Aorta (tissue), 5 donors: ENCODE data around the gene KCNMA1. TPM values are rescaled to one million over a fixed set of nuclear protein-coding genes. Genes with fewer than 3 reads are reported as not detected.
A peak's percentile ranks its signal among the peaks of the same experiment; 100 is the strongest.

Experiments
- ATAC-seq: fragments of 200-7000 bp; cut with Tn5 transposase; one replicate; pipeline ENCODE4 v1.9.1; 2022; ENCODE audit warnings: moderate library complexity; ENCODE audit not compliant: low FRiP score
- DNase-seq, 2 donors: peaks; one replicate each; pipeline ENCODE4 v3.0.0-alpha.2; 2020
- H3K27ac ChIP-seq, 2 donors: one replicate each; pipeline ENCODE4 v1.5.1; 2013; ENCODE audit warnings: low read length in 2 of 2, mild to moderate bottlenecking in 2 of 2, moderate library complexity in 2 of 2, control low read depth in 1 of 2, inconsistent platforms in 1 of 2, low read depth in 1 of 2
- H3K27me3 ChIP-seq, 2 donors: one replicate each; pipeline ENCODE4 v1.6.1; 2013; ENCODE audit warnings: control low read depth in 1 of 2, low read length in 1 of 2, mild to moderate bottlenecking in 1 of 2, moderate library complexity in 1 of 2; ENCODE audit not compliant: insufficient read depth in 2 of 2, control insufficient read depth in 1 of 2
- H3K36me3 ChIP-seq, 2 donors: one replicate each; pipeline ENCODE4 v1.6.1; 2013; ENCODE audit warnings: control low read depth in 1 of 2, low read length in 1 of 2, mild to moderate bottlenecking in 1 of 2; ENCODE audit not compliant: insufficient read depth in 2 of 2, control insufficient read depth in 1 of 2
- H3K4me1 ChIP-seq, 2 donors: one replicate each; pipeline ENCODE4 v1.6.1; 2013; ENCODE audit warnings: low read length in 2 of 2, control low read depth in 1 of 2, mild to moderate bottlenecking in 1 of 2, moderate library complexity in 1 of 2; ENCODE audit not compliant: insufficient read depth in 2 of 2, control insufficient read depth in 1 of 2
- H3K4me3 ChIP-seq, 2 donors: one replicate each; pipeline ENCODE4 v1.5.1; 2013; ENCODE audit warnings: low read length in 2 of 2, control low read depth in 1 of 2, mild to moderate bottlenecking in 1 of 2
- H3K9me3 ChIP-seq: one replicate; pipeline ENCODE4 v1.6.1; 2013; ENCODE audit warnings: mild to moderate bottlenecking, low read length; ENCODE audit not compliant: control insufficient read depth
- WGBS, 2 donors: extraction: QIAGEN DNeasy Blood & Tissue Kit; methylation state at CpG; one replicate each; pipeline ENCODE4 v1.1.7; 2013; 5-methylcytosine and 5-hydroxymethylcytosine counted together
- intact Hi-C, 2 donors: fragments of 100-400 bp; cut with DNase I; formaldehyde crosslinking; loops; one replicate each; pipeline versions ENCODE4 v1.14.2 to v1.15.0; 2022
- polyA plus RNA-seq, 2 donors: library from polyadenylated mRNA; stranded (reverse); fragments of 200-250 nt; gene quantifications; one replicate each; pipeline ENCODE4 v1.2.3, GENCODE V29; 2013
- total RNA-seq, 2 donors: library from RNA; stranded (reverse); fragmentation: NEBNext Ultra II Directional; extraction: Animal tissue kit (Norgen Biotek cat#: 25700); gene quantifications; one replicate each; pipeline ENCODE4 v1.2.1, GENCODE V29; 2021
- donor health status: healthy with polysubstance abuse.
- donor health status: Bipolar disorder and iron deficiency.
- donor health status: DM: no; HTN: no; CAD: no.
- donor health status: DM: no; HTN: no; CAD: no.
- donor health status: DM: yes; HTN: yes; CAD: no.

KCNMA1 gene
- total and polyA plus RNA-seq, 4 donors, result 36.8 to 163 (median 125) TPM

DNA sequence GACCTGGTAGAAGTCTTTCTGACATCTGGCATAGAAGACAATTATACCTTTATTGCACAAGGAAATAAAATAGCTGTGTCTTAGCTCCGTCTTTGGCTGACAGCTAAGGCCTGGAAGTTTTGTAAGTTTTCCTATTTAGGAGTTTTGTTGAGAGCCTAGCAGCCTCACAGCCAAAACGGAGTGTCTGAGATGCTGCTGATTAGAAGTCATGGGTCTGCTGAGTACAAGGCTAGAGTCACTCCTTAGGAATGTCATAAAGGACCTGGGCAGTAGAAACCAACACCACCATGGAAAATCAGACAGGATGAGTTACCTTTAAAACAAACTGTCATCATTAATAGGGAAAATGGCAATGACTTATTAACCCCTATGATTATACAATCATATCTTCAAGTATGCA lies 442.5 kb downstream of the KCNMA1 start:
- intact Hi-C loops, result loop anchor here in 1 of 2 donors (5.0 kb wide), 1 partner anchor 42 kb away; no protein-coding TSS in a partner anchor
- Histone ChIP-seq H3K4me3 (no peak overlapping the region), H3K27ac (peak overlapping the region; percentile 44 to 93), H3K36me3 (peaks cover 0 to 1% of the 10 kb centered on the region in 2 donors), H3K4me1 (peaks cover 7 to 9% of the 10 kb centered on the region in 2 donors), H3K9me3 (no peaks in the 10 kb centered on the region), H3K27me3 (no peaks in the 10 kb centered on the region)
- WGBS, 2 donors, result 0 to 4% methylated on average over 2 of the region's 2 CpGs
- DNase-seq (no peak), ATAC-seq (peak; percentile 83)

DNA sequence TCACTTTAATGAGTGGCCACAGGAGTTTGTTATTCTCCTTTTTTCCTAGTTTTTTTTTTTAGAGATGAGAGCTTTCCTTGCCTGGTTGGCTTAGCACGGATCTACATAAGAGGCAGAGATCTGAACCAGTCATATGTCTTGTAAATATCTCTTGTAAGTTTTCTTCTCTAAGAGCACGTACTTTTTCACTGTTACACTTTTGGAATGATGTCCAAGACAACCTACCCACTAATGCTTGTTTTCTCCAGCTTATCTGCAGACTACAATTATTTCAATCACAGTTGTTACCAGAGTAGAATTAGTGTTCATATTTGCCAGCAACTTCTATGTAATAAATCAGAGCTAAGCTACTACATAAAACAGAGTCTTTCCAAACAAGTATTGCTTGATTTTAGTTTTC lies 444.6 kb downstream of the KCNMA1 start:
- no peak for ATAC-seq
- Histone ChIP-seq H3K36me3 (no peaks in the 10 kb centered on the region), H3K27ac (peak overlapping the region in 1 of 2 donors; percentile 57), H3K4me1 (peaks cover 5 to 9% of the 10 kb centered on the region in 2 donors), H3K9me3 (no peaks in the 10 kb centered on the region), H3K27me3 (no peaks in the 10 kb centered on the region), H3K4me3 (no peak overlapping the region)
- no peak for DNase-seq
- intact Hi-C loops, result no loop called here
- WGBS, 2 donors, result 3 to 26% methylated on average over 2 of the region's 2 CpGs

DNA sequence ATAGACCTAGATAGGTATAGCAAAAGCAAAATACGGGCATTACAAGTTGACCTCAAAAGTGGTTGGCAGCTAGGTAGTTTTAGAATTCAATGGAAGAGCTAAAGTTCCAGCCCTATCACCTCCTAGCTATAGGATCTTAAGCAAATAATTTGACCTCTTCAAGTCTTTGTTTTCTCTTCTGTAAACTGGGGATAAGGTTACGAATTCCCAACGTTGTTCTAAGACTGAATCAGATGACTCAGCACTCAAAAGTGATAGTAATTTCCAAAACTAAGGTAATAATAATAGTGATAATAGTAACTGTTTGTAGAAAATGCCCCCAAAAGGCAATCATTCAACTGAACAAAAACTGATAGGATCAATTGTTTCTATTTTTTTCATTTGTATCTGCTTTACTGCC lies 445.2 kb downstream of the KCNMA1 start:
- peaks cover 5 to 9% of the 10 kb centered on the region in 2 donors for H3K4me1 ChIP-seq
- WGBS, 2 donors, result 44 to 47% methylated on average over 3 of the region's 3 CpGs
- no peak for ATAC-seq

DNA sequence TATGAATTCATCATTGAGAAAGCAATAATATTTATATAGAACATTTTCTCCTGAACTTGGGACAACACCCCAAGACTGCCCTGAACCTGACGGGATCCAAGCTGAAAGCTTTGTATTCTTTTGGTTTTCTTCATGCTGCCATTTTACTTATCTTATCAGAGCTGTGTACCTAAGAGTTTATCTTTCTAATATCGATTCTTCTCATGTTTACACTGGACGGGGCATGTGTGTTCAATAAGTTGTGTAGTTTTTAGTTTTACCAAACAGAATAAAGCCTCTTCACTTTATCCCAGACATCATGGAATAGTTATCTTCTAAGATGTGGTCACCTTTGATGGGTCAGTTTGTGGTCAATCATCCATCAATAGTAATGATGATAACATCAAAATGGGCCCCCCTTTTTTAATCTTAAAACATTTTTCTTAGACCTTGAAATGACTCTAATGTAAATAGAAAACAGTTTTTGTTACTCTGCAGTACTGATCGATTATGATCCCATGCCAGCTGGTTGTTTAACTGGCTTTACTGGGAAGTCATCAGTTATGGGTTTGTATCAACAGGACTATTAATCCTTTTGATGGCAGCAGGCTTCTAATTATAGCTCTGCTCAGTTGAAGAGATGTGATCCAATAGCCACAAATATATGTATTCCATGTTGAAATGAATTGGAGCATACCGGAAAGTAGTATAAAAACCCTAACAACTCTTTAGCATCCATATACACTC lies 446.1 kb downstream of the KCNMA1 start:
- ATAC-seq (no peak), DNase-seq (no peak)
- Histone ChIP-seq H3K4me1 (peaks cover 5 to 9% of the 10 kb centered on the region in 2 donors), H3K9me3 (no peaks in the 10 kb centered on the region), H3K27me3 (no peaks in the 10 kb centered on the region), H3K4me3 (no peak overlapping the region), H3K27ac (no peak overlapping the region), H3K36me3 (no peaks in the 10 kb centered on the region)
- WGBS, 2 donors, result 59 to 62% methylated on average over 5 of the region's 5 CpGs
- intact Hi-C loops, result no loop called here

More for the DNA sequence above, 445.2 kb downstream of the KCNMA1 start:
- intact Hi-C loops, result no loop called here
- Histone ChIP-seq H3K27ac (no peak overlapping the region), H3K36me3 (no peaks in the 10 kb centered on the region), H3K27me3 (no peaks in the 10 kb centered on the region), H3K9me3 (no peaks in the 10 kb centered on the region), H3K4me3 (no peak overlapping the region)
- no peak for DNase-seq

DNA sequence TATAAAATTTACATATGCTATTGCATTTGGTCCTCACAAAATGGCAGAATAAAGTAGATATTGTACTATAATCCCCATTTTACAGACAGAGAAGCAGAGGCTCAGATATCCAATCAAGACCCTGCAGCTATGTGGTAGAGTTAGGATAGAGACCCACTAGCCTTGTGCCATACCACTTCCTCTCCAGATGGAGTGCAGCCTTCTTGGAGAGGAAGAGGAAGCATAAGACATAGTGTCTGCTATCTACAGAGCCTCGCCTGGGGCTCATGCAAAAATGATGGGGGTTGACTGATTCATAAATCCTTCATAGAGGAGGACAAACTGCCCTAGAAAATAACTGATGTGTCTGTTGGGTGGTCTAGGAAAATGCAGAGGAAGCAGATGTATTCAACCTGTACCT lies 447.3 kb downstream of the KCNMA1 start:
- intact Hi-C loops, result no loop called here
- Histone ChIP-seq H3K4me1 (peaks cover 5 to 9% of the 10 kb centered on the region in 2 donors), H3K27ac (no peak overlapping the region), H3K9me3 (no peaks in the 10 kb centered on the region), H3K36me3 (no peaks in the 10 kb centered on the region), H3K4me3 (no peak overlapping the region), H3K27me3 (no peaks in the 10 kb centered on the region)
- ATAC-seq, result no peak
- DNase-seq, result no peak
- WGBS, 2 donors, result 98 to 100% methylated on average over 1 of the region's 1 CpG

DNA sequence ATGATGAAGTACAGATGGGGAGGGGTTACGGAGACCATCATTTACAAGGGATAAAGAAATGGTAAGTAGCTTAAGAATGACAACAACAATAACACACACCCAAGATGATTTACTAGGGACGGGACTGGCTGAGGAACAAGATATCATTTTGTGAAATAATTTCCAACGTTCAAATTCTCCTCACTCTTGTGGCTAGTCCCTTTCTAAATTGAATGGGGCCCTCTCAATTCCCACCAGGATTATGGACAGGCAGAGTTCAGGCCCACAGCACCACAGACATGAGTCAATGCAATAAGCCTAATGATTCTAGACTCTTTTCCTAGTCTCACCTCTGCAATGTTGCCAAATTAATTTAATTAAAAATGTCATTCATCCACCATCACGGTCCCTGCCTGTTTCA lies 448.1 kb downstream of the KCNMA1 start:
- Histone ChIP-seq H3K4me3 (no peak overlapping the region), H3K36me3 (no peaks in the 10 kb centered on the region), H3K27ac (no peak overlapping the region), H3K9me3 (no peaks in the 10 kb centered on the region), H3K27me3 (no peaks in the 10 kb centered on the region), H3K4me1 (peaks cover 4 to 11% of the 10 kb centered on the region in 2 donors)
- intact Hi-C loops, result no loop called here
- DNase-seq, result no peak
- no peak for ATAC-seq
- WGBS, 2 donors, result 90 to 96% methylated on average over 4 of the region's 4 CpGs

DNA sequence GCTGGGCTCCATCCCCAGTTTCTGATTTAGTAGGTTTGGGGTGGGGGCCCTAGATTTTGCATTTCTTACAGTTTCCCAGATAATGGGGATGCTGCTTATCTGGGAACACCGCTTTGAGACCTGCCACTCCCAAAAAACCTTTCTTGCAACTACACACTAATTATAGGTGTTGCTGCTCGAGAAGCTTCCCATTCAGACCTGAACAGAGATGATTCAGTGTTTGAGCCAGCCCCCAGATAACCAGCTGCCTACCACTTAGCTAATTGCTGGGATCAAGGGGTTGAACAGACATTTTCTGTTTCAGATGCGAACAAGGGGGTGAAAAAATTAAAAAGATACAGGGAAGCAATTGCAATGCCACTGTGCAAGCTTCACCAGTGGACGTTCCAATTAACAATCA lies 448.5 kb downstream of the KCNMA1 start:
- 97% methylated on average over 4 of the region's 4 CpGs for WGBS, 2 donors
- Histone ChIP-seq H3K27ac (no peak overlapping the region), H3K27me3 (no peaks in the 10 kb centered on the region), H3K9me3 (no peaks in the 10 kb centered on the region), H3K4me3 (no peak overlapping the region), H3K4me1 (peaks cover 1 to 10% of the 10 kb centered on the region in 2 donors), H3K36me3 (no peaks in the 10 kb centered on the region)
- DNase-seq (no peak), ATAC-seq (no peak)
- intact Hi-C loops, result no loop called here

DNA sequence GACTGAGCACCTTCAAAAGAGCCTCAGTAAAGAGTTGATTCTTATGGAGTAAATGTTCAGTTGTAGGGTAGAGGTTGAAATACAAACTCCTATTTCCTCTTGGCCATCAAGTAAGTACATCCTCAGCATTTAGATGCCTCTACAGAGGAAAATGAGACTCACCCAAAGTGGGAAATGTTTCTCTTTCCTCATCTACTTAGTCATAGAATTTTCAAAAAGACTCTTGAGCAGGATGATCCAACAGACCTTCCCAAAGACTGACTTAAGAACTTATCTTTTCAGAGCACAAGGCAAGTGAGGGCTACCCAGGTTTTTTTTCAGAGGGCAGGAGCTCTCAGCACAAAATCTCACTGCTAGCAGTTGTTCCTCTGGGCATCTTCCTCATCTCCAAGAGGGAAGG lies 449.1 kb downstream of the KCNMA1 start:
- Histone ChIP-seq H3K27ac (no peak overlapping the region), H3K4me3 (no peak overlapping the region), H3K36me3 (no peaks in the 10 kb centered on the region), H3K27me3 (no peaks in the 10 kb centered on the region), H3K9me3 (no peaks in the 10 kb centered on the region), H3K4me1 (peaks cover 1 to 6% of the 10 kb centered on the region in 2 donors)
- intact Hi-C loops, result no loop called here
- DNase-seq (no peak), ATAC-seq (no peak)

DNA sequence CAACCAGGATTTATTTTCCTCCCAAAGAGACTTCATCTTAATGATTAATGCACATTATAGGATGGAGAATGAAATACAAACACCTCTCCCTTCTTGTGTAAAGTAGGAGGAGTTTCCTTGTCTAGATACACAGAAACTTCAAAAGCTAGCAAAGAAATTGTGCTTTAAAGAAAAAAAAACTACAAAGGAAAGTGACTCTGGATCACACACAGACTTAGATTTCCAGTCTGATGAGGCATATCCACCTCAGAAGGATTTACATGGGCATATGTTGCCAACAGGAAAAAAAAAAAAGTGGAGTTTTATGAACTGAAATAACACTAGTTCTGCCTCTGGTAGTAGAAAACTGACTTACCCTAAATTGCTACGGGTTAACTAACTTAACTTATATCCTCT lies 449.6 kb downstream of the KCNMA1 start:
- no peaks in the 10 kb centered on the region for H3K36me3 ChIP-seq
- WGBS, 2 donors, result 40 to 49% methylated on average over 1 of the region's 1 CpG
- H3K27ac ChIP-seq, result no peak overlapping the region
- H3K4me1 ChIP-seq, result peaks cover 4 to 10% of the 10 kb centered on the region in 2 donors
- H3K4me3 ChIP-seq, result no peak overlapping the region
- DNase-seq, result no peak
- intact Hi-C loops, result no loop called here
- no peak for ATAC-seq
- H3K27me3 ChIP-seq, result no peaks in the 10 kb centered on the region
- no peaks in the 10 kb centered on the region for H3K9me3 ChIP-seq
